CD1c-positive myeloid dendritic cell (primary cell): ENCODE results near the gene SLC44A4.
"Not testable (repeated sequence)": the region's sequence is repeated elsewhere in the genome, so short reads cannot be mapped to it uniquely, and the experiment has no call there.

Source experiments
- DNase-seq: peaks from one replicate; pipeline ENCODE4 v3.0.0-alpha.2; 2016; ENCODE audit errors: extremely low spot score

The SLC44A4 gene

DNA sequence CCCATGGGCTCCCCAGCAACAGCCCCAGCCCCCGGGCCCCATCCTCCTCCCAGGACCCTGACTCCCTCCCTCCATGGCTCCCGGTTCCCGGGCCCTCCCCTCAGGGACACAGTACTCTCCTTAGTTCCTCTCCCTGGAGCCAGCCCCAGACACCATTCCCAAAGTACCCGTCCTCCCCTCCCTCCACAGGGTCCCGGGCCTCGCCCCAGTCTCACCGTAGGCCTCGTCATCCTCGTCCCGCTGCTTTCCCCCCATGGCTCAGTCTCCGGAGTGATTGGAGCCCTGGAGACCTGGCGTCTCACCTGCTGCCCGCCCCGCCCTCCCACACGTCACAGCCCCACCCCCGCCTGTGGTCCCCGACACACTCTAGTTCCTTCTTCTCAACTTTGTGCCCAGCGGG, at the start of gene SLC44A4:
SLC44A4 (minus strand) TSS at position 272 of the 400 bp plus-strand sequence; CDS start at position 255, 17 bp downstream.
- DNase-seq = no peak

DNA sequence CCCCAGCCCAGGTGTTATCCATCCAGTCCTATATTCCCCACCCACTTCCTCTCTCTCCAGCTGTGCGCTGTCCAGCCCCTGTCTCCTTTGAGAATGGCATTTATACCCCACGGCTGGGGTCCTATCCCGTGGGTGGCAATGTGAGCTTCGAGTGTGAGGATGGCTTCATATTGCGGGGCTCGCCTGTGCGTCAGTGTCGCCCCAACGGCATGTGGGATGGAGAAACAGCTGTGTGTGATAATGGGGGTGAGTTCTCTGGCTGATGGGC, 49.8 kb upstream of the SLC44A4 start:
- DNase-seq = no peak

DNA sequence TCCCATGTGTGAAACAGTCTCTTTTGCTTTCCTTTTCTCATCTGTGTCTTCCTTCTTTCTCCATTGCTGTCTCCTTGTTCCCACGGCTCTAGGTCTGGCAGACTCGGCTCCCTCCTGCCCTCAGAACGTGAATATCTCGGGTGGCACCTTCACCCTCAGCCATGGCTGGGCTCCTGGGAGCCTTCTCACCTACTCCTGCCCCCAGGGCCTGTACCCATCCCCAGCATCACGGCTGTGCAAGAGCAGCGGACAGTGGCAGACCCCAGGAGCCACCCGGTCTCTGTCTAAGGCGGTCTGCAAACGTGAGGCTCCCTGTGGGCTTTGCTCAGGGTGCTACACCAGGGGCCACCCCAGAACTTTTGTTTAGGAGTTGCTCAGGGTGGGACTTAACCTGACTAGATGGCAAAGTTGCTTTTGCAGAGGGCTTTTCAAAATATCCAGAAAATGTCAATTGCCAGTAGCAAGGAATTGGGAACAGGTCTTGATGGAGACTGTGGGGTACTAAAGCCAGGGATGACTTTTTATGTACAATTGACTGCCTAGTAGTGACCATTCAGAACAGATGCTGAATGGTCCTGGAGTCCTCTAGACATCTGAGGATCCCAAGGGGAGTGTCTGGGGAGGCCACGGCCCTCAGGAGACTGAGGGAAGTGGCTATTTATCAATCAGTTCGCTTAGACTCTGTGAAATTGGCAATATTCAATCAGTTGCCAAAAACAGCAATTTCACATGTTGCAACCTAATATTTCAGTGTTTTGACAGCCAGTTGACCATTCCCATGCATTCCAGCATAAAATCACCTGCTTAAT, 49.3 kb upstream of the SLC44A4 start:
- no peak for DNase-seq

DNA sequence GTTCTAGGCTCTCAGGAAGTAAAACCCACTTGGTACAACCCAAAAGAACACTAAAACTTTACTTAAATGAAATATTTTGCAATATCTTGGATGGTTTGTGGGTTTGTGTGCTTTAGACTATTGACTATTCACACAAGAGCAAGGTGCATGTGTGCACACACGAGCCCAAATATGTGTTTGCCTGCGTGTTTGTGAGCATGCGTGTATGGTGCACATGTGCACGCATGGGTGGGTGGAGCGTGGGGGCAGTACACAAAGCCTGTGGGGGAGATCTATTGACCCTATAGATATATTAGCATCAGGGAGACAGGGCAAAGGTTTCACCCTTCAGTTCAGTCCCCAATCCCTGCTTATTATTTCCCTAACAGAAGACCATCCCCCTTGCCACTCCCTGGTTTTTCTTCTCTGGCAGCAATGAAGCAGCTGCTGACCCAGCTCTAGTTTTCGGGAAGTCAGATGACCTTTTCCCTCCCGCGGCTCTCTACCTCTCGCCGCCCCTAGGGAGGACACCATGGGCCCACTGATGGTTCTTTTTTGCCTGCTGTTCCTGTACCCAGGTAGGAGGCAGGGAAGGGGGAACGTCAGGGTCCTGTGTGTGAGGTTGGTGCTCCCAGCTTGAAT, 48.6 kb upstream of the SLC44A4 start, which contains the start of gene C2:
C2 (plus strand) TSS at position 476 of the 621 bp plus-strand sequence; CDS start at position 512, 36 bp downstream.
- DNase-seq = no peak

DNA sequence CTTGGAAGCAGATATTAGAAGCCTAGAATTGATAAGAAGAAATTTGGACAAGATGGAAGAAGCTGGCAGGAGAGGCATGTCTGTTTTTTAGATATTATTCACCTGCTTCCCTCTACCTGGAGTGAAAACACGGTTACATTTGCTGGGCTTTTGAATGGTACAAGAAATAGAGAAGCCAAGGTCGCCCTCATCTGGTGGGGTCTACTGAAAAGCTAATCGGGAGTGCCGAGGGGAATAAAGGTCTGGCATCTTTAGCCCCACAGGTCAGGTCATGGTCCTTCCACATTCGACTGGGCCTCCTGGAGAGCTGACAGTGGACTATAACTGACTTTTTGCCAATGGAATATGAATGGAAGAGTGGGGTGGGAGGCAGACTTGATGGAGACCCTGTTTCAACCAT, 44.1 kb upstream of the SLC44A4 start:
- DNase-seq = peak; percentile 37

DNA sequence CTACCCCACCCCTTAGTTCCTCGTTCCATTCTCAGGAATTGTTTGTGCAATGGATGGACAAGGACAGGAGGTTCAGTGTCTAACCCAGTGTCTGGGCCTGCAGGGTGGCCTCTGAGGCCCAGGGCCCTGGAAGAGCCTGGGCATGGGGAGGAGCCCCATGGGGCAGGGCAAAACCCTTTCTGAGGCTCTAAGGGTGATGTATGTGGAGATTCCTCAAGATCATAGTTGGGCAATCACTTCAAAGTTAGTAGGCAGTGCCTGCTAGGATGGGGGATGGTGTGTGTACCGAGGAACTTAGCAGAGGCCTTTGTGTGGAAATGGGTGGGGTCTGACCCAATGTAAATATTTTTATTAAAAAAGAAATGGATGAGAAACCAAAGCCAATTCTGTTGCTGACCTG, 42.0 kb upstream of the SLC44A4 start:
- peak; percentile 86 for DNase-seq

DNA sequence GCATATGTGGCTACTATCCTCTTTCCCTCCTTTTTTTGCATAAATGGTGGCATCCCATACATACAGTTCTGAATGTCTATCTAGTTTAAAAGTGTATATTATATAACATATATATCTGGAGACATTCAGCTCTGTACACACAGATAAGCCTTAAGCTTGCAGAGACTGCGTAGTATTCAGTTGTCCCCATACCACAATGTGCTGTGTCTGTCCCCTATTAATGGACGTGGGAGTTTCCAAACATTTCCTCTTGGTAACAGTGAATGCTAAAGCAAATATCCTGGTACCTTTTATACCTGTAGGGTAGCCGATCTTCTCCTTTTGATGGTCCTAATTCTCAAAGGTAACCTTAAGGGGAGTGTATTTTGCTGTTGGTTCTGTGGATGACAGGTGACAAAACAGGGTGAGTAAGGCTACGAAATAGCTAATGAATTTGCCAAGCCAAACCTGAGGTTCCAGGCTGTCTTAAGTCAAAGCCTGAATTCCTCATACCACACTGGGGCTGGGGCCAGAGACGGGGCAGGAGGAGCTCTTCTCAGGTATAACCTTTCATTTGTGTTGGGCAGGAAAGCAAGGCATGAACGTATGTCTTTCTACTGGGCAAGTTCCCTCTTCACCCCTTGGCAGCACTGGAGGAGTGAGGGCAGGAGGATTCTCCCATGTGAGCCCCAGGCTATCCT, 41.0 kb upstream of the SLC44A4 start:
- DNase-seq = no peak

DNA sequence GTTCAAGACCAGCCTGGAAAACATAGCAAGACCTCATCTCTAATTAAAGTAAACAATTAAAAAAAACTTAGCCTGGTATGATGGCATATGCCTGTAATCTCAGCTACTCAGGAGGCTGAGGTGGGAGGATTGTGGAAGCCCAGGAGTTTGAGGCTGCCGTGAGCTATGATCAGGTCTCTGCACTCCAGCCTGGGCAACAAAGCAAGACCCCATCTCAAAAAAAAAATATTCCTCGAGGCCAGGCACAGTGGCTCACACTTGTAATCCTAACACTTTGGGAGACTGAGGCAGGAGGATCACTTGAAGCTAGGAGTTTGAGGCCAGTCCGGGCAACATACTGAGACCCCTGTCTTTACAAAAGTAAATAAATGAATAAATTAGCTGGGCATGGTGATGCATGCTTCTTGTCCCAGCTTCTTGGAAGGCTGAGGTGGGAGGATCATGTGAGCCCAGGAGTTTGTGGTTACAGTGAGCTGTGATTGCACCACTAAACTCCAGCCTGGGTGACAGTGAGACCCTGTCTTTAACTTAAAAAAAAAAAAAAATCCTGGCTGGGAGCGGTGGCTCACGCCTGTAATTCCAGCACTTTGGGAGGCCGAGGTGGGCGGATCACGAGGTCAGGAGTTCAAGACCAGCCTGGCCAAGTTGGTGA, 39.4 kb upstream of the SLC44A4 start:
- DNase-seq = peak; percentile 75

DNA sequence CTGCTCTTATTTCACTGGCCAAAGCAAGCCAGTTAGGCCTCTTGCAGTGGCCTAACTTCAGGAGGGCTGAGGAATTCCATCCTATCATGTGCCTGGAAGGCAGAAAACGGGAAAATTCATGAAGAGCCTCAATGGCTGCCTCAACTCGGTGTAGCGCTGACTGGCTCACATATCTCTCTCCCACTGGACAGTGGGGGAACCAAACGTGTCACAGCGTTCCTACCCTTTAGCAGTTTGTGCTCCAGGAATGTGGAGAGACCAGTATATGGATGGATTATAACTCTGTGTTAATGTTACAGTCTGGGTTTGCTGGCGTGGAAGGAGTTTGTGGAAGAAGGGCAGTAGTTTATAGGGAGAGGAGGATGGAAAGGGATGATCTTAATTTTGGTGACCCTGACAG, 37.0 kb upstream of the SLC44A4 start:
- no peak for DNase-seq

DNA sequence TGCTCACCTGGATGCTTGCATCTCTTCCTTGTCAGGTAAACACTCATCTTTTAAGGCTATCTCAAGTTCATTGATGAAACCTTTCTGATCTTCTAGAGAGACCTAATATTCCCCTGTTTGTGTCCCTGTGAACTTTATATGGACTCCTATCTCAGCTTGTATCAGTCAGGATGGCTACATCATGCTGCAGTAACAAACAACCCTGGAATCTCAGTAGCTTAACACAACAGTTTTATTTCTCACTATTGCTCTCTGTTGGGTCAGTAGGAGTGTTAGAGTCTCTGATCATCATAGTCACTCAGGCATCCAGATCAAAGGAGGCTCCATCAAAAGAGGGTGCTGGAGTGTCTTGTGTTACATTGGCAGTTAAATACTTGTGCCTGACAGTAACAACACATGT, 36.6 kb upstream of the SLC44A4 start:
- no peak for DNase-seq

DNA sequence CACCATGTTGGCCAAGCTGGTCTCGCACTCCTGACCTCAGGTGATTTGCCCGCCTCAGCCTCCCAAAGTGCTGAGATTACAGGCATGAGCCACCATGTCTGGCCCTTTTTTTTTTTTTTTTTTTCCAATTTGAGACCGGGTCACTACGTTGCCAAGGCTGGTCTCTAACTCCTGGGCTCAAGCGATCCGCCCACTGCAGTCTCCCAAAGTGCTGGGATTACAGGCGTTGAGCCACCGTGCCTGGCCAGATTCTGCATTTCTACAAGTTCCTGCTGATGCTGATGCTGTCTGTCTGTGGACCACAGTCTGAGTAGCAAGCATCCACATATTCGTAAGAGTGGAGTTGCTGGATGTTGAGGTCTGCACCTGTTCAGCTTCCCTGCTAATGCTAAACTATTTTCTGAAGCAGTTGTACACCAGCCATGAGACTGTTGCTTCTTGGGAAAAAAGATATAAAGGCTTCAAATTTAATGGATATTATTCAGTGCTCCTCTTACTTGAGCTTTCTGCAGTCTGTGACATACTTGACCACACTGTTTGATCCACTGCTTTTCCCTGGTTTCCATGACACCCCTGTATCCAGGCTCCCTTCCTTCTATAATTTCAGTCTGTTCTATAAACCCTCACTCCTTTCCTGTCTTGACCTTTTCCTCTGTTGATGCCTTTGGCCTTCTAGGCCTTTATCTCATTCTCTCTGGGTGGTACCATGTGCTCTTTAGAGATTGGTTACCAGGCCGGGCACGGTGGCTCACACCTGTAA, 33.2 kb upstream of the SLC44A4 start:
- DNase-seq = no peak

DNA sequence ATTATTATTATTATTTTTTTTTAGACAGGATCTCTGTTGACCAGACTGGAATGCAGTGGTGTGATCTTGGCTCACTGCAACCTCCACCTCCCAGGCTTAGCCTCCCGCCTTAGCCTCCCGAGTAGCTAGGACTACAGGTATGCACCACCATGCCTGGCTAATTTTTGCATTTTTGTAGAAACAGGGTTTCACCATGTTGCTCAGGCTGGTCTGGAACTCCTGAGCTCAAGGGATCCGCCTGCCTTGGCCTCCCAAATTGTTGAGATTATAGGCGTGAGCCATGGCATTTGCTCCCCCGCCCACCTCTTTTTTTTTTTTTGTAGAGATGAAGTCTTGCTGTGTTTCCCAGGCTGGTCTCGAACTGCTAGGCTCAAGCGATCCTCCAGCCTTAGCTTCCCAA, 30.5 kb upstream of the SLC44A4 start:
- not testable (repeated sequence) for DNase-seq

DNA sequence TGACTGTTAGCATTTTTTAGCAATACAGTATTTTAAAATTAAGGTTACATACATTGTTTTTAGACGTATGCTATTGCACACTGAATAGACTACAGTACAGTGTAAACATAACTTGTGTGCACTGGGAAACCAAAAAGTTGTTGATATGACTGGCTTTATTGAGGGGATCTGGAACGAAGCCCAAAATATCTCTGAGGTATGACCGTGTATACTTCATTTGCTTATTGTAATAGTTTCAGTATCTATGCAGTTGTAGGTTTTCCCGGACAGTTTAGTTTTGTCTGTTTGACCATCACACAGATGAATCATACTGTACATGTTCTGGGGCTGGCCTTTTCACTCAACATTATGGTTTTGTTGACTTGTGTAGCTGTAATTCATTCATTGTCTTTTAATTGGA, 30.0 kb upstream of the SLC44A4 start:
- peak; percentile 28 for DNase-seq

DNA sequence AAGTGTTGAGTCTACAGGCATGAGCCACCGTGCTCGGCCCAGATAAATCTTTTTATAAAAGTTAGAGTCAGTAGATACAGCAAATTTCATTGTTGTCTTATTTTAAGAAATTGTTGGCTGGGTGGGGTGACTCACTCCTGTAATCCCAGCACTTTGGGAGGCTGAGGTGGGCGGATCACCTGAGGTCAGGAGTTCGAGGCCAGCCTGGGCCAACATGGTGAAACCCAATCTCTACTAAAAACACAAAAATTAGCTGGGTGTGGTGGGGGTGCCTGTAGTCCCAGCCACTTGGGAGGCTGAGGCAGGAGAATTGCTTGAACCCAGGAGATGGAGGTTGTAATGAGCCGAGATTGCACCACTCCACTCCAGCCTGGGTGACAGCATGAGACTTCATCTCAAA, 29.5 kb upstream of the SLC44A4 start:
- DNase-seq = not testable (repeated sequence)

DNA sequence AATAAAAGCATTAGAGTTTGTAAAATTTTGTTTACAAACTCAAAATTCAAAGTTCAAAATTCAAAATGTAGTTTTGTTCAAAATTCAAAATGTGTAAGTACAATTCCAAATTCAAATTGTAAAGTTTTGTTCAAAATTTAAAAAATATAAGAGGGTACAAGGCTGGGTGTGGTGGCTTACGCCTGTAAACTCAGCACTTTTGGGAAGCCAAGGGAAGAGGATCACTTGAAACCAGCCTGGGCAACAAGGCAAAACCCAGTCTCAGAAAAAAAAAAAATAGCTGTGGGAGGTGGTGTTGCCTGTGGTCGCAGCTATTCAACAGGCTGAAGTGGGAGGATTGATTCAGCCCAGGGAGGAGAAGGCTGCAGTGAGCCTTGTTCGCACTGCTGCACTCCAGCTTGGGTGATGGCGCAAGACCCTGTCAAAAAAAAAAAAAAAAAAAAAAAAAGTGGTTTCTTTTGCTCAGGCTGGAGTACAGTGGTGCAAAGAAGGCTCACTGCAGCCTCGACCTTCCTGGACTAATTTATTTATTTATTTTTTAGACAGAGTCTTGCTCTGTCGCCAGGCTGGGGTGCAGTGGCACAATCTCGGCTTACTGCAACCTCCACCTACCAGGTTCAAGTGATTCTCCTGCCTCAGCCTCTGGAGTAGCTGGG, 28.5 kb upstream of the SLC44A4 start:
- peak; percentile 87 for DNase-seq

DNA sequence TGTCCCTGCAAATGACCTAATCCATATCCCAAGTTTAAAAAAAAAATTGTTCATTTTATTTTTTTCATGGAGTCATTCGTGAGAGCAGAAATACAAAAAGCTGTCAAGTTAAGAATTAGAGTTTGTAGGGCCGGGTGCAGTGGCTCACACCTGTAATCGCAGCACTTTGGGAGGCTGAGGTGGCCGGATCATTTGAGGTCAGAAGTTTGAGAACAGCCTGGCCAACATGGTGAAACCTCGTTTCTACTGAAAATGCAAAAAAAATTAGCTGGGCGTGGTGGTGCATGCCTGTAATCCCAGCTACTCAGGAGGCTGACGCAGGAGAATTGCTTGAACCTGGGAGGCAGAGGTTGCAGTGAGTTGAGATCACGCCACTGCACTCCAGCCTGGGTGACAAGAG, 27.9 kb upstream of the SLC44A4 start:
- not testable (repeated sequence) for DNase-seq

DNA sequence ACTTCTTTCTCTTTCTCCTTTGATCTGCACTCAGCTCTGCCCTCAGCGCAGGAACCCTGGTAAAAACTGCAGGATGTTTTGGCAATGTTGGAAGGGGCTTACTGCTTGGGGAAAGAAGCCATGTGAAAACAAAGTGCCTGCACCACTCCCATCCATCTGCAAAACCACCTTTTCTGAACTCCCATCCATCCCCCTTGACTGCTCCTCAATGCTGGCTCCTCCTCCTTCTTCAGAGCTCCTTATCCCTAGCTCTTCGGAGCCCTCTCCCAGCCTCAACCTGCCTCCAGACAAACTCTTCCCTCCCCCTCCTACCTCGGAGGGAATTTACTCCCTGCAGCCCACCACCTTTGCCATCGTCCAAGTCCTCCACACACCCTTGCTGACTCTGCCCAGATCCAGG, 27.3 kb upstream of the SLC44A4 start:
- DNase-seq = no peak

DNA sequence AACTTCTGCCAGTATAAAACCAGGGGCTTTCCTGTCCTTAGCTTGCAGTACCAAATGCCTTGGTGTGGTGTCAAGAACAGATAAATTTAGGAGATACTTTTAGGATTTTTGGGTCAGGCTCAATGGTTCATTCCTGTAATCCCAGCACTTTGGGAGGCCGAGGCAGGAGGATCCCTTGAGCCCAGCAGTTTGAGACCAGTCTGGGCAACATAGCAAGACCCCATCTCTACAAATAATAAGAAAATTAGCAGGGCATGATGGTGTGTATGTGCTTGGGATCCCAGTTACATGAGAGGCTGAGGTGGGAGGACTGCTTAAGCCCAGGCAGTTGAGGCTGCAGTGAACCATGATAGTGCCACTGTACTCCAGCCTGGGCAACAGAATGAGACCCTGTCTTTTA, 26.2 kb upstream of the SLC44A4 start:
- DNase-seq = no peak

DNA sequence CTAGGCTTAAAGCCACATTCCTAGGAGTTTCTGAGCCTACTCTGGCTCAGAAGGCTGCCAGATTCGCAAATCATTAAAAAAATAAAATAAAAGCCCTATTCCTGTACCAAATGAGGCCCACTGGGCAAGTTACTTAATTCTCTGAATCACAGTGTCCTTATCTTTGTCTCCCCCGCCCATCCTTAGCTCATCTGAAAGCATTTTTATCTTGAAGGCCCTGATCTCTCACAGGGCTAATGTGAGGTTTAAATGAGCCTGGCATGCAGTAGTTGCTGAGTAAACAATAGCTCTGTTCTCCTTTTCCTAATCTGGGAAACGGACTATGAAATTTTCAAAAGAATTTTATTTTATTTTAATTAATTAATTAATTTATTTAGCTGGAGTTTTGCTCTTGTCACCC, 25.2 kb upstream of the SLC44A4 start:
- no peak for DNase-seq

DNA sequence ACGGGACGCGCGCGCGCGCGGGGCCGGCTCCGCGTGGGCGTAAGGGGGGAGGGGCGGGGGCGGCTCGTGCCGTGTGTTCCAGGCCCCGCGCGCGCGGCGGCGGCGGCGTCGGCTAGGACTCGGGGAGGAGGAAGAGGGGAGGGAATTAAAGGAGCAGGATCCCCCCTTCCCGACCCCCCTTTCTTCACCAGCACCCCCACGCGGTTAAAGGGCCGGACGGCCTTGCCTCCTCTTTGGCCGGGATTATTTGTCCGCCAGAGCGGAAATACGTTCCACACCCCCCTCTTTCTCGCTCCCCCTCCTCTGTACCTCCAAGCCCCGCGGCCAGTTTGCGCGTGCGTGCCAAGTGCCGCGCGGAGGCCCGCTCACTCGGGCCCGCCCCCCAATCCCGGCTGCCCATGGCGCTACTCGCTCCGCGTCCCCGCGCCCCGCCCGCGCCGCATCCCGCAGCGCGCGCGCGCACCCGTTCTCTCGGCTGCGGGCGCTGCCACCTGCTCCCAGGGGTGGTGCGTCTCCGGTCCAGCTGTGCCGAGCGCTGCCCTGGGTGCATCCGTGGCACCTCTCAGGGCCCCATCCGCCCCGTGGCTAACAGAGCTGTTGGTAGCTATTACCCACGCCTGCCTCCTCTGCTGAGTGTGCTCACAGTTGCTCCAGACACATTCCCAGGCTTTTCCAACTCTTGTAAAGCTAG, 23.3 kb upstream of the SLC44A4 start, which contains the start of gene ZBTB12:
ZBTB12 (minus strand) TSS at position 134 of the 691 bp plus-strand sequence. CDS start 781 bp downstream, outside the sequence.
- DNase-seq = peak; percentile 88
